GM19455 (cell line): Measurements from ENCODE around the gene EIF4G1.

Source experiments
- ATAC-seq: cut with Tn5 transposase; IDR thresholded peaks from one replicate; pipeline ENCODE4 v1.9.1; 2021; ENCODE audit not compliant: unreplicated experiment

The EIF4G1 gene

GRCh38 chr3:184349563-184350470 is 35.4 kb downstream of the EIF4G1 start:
- no peak for ATAC-seq

GRCh38 chr3:184350618-184351017 is 36.2 kb downstream of the EIF4G1 start:
- ATAC-seq = no peak

GRCh38 chr3:184351511-184352148 is 37.2 kb downstream of the EIF4G1 start:
- ATAC-seq = no peak

GRCh38 chr3:184352149-184352785 is 37.9 kb downstream of the EIF4G1 start:
- ATAC-seq = no peak

- ATAC-seq = no peak
Measured at GRCh38 chr3:184352897-184353545, 38.6 kb downstream of the EIF4G1 start.

- ATAC-seq = no peak
Measured at GRCh38 chr3:184353546-184353941, 39.1 kb downstream of the EIF4G1 start.

- ATAC-seq = no peak
Measured at GRCh38 chr3:184354121-184354728, 39.8 kb downstream of the EIF4G1 start.

GRCh38 chr3:184354754-184355153 is 40.3 kb downstream of the EIF4G1 start:
- ATAC-seq = no peak

GRCh38 chr3:184355261-184356040 is 41.0 kb downstream of the EIF4G1 start:
- no peak for ATAC-seq

- ATAC-seq = no peak
Measured at GRCh38 chr3:184357248-184358123, 43.1 kb downstream of the EIF4G1 start.

- no peak for ATAC-seq
Measured at GRCh38 chr3:184358124-184358767, 43.8 kb downstream of the EIF4G1 start.

- ATAC-seq = no peak
Measured at GRCh38 chr3:184358921-184359350, 44.5 kb downstream of the EIF4G1 start.

- no peak for ATAC-seq
Measured at GRCh38 chr3:184359610-184360009, 45.2 kb downstream of the EIF4G1 start.

GRCh38 chr3:184360070-184360928 is 45.9 kb downstream of the EIF4G1 start:
- ATAC-seq = no peak

- ATAC-seq = peak; percentile 6
Measured at GRCh38 chr3:184360929-184361531, 46.6 kb downstream of the EIF4G1 start.

GRCh38 chr3:184361532-184361931 is 47.1 kb downstream of the EIF4G1 start, which contains the start of the genes CLCN2 and POLR2H:
CLCN2 (minus strand) TSS chr3:184361605; CDS start chr3:184361479, 126 bp downstream.
POLR2H (plus strand) TSS chr3:184361710; CDS start chr3:184363493, 1,783 bp downstream.
- peak; percentile 38 for ATAC-seq
